ENCODE measurements around the gene ANKRD29. TPM values are rescaled to one million over a fixed set of nuclear protein-coding genes. Genes with fewer than 3 reads are reported as not detected.
"Not testable (repeated sequence)": the region's sequence is repeated elsewhere in the genome, so short reads cannot be mapped to it uniquely, and the experiment has no call there.

ANKRD29 gene
- total RNA-seq, 1 donor from 2014 or later, result 0.20 TPM

DNA sequence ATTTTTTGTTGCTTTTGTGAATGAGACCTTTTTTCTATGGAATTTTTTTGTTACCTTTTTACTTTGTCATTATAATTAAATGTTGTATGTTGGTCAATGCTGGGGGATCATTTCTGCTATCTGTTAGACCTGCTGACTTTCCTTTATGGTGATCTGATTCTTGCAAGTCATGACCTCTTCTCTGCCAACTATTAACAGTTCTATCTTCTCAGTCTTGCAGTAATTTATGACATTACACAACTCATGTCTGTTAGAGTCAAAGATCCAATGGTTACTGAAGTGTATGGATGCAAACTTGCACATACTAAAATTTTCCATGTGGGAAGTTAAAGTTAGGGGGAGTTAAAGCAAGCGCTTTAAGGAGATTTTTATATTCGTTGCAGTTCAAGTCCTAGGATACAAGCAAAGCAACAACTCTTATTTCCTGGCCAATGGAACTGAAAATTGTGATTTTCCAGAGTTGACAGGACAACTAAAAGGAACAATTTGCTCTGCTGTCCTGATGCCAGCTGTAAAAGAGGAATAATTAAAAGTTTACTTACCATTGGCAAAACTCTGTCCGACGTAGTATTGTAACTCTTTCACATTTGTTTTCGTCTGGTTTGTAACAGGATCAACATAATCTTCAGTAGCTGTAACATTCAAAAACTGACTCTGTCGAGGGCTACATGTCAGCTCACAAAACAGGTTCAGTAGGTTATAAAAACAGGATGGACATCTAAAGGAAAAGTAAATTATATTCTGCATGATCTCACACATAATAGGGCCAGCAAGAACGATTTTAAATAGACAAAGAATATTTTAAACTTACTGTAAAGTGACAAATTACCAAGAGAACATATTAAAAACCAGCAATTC lies 94.2 kb downstream of the ANKRD29 start:
- intact Hi-C loops (cut with micrococcal nuclease), result no loop called here

DNA sequence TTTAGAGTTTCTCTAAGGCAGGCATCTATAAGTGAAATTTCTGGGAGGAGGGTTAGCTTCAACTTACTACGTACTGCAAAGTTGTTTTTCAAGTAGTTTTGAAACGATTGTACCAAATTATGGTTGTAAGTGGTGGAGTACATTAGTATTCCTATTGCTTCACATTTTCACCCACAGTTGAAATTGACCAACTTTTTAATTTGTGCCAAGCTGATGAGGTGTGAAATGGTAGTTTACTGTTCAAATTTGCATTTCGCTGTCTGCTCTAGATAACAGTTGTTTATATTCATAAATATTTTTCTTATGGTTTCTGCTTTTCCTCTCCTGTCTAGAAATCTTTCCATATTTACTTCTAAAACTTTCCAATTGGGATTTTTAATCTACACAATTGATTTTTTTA lies 95.0 kb downstream of the ANKRD29 start:
- intact Hi-C loops (cut with micrococcal nuclease), result no loop called here

DNA sequence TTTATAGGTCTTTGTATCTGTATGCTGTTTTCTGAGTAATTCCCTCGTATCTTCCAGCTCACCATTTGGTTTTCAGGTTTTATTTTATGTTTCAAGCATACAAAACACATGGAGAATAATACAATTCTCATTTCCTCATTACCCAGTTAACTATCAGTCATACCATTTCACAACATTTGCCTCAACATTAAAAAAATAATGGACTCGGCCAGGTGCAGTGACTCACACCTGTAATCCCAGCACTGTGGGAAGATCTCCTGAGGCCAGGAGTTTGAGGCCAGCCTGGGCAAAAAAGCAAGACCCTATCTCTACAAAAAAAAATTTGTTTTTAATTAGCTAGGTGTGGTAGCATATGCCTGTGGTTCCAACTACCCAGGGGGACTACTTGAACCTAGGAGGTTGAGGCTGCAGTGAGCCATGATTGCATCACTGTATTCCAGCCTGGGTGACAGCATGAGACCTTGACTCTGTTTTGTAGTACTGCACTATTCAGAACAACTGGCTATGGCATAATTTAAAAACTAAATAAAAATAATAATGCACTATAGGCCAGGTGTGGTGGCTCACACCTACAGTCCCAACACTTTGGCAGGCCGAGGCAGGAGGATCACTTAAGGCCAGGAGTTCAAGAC lies 96.7 kb downstream of the ANKRD29 start:
- intact Hi-C loops (cut with micrococcal nuclease), result no loop called here

DNA sequence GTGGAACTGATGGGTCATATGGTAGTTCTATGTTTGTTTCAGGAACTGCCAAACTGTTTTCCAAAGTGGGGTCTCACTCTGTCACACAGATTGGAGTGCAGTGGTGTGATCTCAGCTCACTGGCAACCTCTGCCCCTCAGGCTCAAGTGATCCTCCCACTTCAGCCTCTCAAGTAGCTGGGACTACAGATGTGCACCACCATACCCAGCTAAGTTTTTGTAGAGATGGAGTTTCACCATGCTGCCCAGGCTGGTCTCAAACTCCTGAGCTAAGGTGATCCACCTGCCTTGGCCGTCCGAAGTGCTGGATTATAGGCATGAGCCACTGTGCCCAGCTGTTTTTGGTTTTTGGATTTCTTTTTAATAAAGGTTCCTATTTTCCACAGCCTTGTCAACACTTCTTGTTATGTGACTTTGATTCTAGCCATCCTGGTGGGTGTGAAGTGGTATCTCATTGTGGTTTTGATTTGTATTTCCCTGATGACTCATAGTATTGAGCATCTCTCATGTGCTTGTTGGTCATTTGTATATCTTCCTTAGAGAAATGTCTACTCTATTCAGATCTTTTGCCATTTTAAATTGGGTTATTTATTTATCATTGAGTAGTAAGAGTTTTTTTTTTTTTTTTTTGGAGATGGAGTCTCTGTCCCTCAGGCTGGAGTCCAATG lies 99.2 kb downstream of the ANKRD29 start:
- intact Hi-C loops (cut with micrococcal nuclease), result loop anchor here (2.0 kb wide), 1 partner anchor 23 kb away; the partner anchor contains the start of gene NPC1

DNA sequence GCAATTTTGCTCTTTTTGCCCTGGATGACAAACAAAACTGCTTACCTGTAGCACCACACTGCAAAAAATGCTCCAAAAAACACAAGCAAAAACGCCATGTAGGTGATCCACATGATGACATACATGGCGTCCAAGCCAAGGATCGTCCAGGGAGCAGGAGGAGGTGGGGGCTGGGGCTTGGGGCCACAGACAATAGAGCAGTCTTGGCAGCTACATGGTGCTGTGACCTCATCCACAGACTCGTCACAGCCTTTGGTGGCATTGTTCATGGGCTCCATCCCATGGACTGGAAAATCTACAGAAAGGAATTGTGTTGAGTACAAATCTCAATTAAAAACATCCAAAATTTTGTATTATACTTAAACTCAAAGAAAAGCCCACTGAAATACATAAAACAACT lies 102.5 kb downstream of the ANKRD29 start:
- intact Hi-C loops (cut with micrococcal nuclease), result no loop called here

DNA sequence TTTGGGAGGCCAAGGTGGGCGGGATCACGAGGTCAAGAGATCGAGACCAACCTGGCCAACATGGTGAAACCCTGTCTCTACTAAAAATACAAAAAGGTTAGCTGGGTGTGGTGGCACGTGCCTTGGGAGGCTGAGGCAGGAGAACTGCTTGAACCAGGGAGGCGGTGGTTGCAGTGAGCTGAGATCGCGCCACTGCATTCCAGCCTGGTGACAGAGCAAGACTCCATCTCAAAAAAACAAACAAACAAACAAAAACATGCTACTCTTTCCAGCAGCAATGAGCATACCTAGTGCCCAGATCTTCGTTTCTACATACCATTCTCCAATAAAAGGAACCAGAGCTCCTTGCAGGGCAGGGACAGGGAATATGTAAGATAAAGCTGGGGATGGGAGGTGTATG lies 105.2 kb downstream of the ANKRD29 start:
- intact Hi-C loops (cut with micrococcal nuclease), result not testable (repeated sequence)

DNA sequence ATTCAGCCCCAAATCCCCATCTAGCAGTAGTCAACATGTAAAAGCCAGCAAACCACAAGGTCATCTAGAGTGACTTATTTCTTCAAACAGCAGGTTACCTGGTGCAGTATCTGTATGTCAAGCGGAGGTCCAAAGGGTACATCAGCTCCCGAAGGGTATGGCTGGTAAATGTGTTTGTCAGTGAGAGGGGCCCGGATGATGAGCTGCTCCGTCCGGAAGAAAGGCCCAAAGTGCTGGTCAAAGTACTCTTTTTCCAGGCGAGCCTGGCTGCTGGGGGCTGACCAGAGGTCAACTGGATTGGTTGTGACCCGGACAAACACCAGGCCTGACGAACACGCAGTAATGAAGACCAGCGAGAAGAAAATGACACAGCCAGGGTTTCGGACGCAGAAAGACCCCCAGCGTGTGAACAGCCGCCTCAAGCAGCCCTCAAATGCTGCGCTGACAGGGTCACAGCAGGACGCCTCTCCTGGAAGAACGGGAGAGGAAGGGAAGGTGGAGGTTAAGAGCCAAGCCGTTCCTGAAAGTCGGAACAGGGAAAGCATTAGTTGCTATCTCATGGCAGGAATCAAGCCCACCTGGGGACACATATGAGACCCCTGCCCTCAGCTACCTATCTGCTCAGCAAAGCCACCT lies 106.4 kb downstream of the ANKRD29 start:
- intact Hi-C loops (cut with micrococcal nuclease), result no loop called here

DNA sequence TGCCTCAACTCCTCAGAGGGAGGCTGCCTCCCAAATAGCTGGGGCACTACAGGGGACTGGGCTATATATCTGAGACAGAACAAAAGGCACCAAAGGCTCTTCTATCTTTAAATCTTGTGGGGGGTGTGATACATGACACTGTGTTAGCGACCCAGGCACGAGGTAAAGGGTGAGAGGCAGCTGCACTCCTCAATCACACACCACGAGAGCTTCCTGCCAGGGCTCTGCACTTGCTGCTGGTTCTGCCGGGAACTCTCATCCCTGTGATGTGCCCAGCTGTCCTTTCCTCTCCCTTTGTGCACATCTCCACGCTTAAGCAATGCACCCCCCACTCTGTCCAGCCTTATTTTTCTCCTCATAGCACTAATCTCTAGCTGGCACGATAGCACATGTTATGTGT lies 108.8 kb downstream of the ANKRD29 start:
- intact Hi-C loops (cut with micrococcal nuclease), result no loop called here

DNA sequence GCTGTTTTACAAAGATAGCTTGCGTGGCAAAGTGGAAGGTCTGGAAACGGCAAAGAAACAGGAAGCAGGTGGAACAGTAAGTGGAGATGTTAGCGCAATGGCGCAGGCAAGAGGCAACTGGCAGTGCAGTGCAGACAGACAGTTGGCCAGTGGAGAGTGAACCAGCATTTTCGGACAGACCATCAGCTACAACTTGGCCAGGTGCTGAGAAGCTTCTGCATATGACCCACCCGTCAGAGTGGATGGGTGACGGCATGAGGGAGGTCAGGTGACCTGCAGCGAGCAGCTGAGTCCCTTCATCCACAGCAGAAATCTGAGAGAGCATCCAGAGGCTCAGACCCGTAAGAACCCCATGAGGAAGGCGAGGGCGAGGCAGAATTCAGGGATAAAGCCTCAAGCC lies 110.2 kb downstream of the ANKRD29 start:
- intact Hi-C loops (cut with micrococcal nuclease), result no loop called here

DNA sequence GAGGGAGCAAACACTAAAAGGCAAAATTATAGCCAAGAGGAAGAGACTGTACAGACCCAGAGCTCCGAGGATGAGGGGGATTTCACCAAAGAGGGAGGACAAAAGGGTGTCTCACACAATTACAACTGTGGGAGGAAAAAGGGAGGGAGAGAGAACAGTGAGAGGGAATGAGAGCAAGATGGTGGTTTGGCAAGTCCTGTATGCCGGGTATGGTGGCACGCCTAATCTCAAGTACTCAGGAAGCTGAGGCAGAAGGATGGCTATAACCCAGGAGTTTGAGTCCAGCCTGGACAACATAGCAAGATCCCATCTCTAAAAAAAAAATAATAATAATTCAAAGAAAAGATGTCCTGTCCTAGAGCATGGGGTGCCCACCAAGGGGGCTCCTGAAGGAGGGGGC lies 110.7 kb downstream of the ANKRD29 start:
- intact Hi-C loops (cut with micrococcal nuclease), result no loop called here

DNA sequence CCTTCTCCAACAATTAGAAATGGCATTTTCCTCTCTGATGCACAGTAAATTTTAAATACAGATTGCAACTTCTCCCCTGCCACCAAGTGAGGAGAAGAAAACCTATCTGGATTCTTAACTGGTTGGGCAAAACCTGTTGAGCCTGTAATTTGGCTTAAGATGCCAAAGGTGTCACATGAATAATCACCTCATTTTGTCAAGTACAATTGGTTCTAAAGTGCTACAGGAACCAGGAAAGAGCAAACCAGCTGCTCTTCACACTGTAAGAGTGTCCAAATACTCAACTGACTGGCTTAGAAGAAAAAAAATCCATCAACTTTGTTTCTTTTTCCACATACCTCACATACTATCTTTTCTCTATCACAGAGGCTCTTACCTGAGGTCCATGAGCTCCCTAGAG lies 111.8 kb downstream of the ANKRD29 start:
- intact Hi-C loops (cut with micrococcal nuclease), result no loop called here

Other genes with a start within 250 kb of the ANKRD29 start
- gene RIOK3, start 209.6 kb downstream of the ANKRD29 start, total RNA-seq, result 57.3 and 67.9 TPM in 2 replicates
- 59.8 and 63.8 TPM in 2 replicates for gene RMC1, start 159.4 kb downstream of the ANKRD29 start, total RNA-seq
- gene NPC1, start 76.4 kb downstream of the ANKRD29 start, total RNA-seq, result 47.6 and 50.9 TPM in 2 replicates
- 0.05 TPM in 1 of 2 replicates, not detected in the other for gene LAMA3, start 26.5 kb upstream of the ANKRD29 start, total RNA-seq